Muscle layer of duodenum (tissue), 2 donors: ENCODE results near the gene NCAPD3.
"Not testable (repeated sequence)": the region's sequence is repeated elsewhere in the genome, so short reads cannot be mapped to it uniquely, and the experiment has no call there.

ENCODE experiments used
- H3K27ac ChIP-seq: one replicate; pipeline ENCODE4 v1.7.0; 2013; ENCODE audit warnings: mild to moderate bottlenecking, low read length
- H3K27me3 ChIP-seq: one replicate; pipeline ENCODE4 v1.7.0; 2013; ENCODE audit warnings: low read depth, mild to moderate bottlenecking, control low read depth, low read length
- H3K36me3 ChIP-seq, 2 donors: one replicate each; pipeline ENCODE4 v1.7.0; 2013; ENCODE audit warnings: low read length in 2 of 2, control low read depth in 1 of 2, mild to moderate bottlenecking in 1 of 2; ENCODE audit not compliant: insufficient read depth in 2 of 2, control insufficient read depth in 1 of 2
- H3K4me1 ChIP-seq, 2 donors: one replicate each; pipeline ENCODE4 v1.7.0; 2013; ENCODE audit warnings: low read length in 2 of 2, mild to moderate bottlenecking in 2 of 2, control low read depth in 1 of 2, moderate library complexity in 1 of 2; ENCODE audit not compliant: insufficient read depth in 2 of 2, control insufficient read depth in 1 of 2
- H3K4me3 ChIP-seq, 2 donors: one replicate each; pipeline ENCODE4 v1.7.0; 2013; ENCODE audit warnings: low read length in 2 of 2, low read depth in 1 of 2, mild to moderate bottlenecking in 1 of 2
- H3K9me3 ChIP-seq, 2 donors: one replicate each; pipeline ENCODE4 v1.7.0; 2013; ENCODE audit warnings: low read length in 2 of 2, control low read depth in 1 of 2, mild to moderate bottlenecking in 1 of 2; ENCODE audit not compliant: control insufficient read depth in 1 of 2
- donor health status: healthy.

The NCAPD3 gene

GRCh38 chr11:134261626-134262488 lies 38.1 kb upstream of the NCAPD3 start:
- no peak overlapping the region for H3K4me3 ChIP-seq
- no peaks in the 10 kb centered on the region for H3K9me3 ChIP-seq
- no peak overlapping the region for H3K27ac ChIP-seq
- H3K27me3 ChIP-seq = no peaks in the 10 kb centered on the region
- H3K36me3 ChIP-seq = peaks cover 37 to 68% of the 10 kb centered on the region in 2 donors
- H3K4me1 ChIP-seq = no peaks in the 10 kb centered on the region

- Histone ChIP-seq H3K27me3 (no peaks in the 10 kb centered on the region), H3K4me3 (no peak overlapping the region), H3K9me3 (no peaks in the 10 kb centered on the region), H3K36me3 (peaks cover 37 to 74% of the 10 kb centered on the region in 2 donors), H3K4me1 (no peaks in the 10 kb centered on the region), H3K27ac (no peak overlapping the region)
Observed at GRCh38 chr11:134260983-134261382, 37.2 kb upstream of the NCAPD3 start.

GRCh38 chr11:134260503-134260902 lies 36.7 kb upstream of the NCAPD3 start:
- Histone ChIP-seq H3K4me3 (no peak overlapping the region), H3K36me3 (peaks cover 37 to 74% of the 10 kb centered on the region in 2 donors), H3K27me3 (no peaks in the 10 kb centered on the region), H3K27ac (no peak overlapping the region), H3K4me1 (no peaks in the 10 kb centered on the region), H3K9me3 (no peaks in the 10 kb centered on the region)

GRCh38 chr11:134258577-134258976 lies 34.8 kb upstream of the NCAPD3 start:
- H3K4me3 ChIP-seq = no peak overlapping the region
- H3K4me1 ChIP-seq = peaks cover 0 to 7% of the 10 kb centered on the region in 2 donors
- no peak overlapping the region for H3K27ac ChIP-seq
- no peaks in the 10 kb centered on the region for H3K27me3 ChIP-seq
- no peaks in the 10 kb centered on the region for H3K9me3 ChIP-seq
- H3K36me3 ChIP-seq = peaks cover 31 to 61% of the 10 kb centered on the region in 2 donors

GRCh38 chr11:134257101-134257500 lies 33.3 kb upstream of the NCAPD3 start:
- no peaks in the 10 kb centered on the region for H3K27me3 ChIP-seq
- no peak overlapping the region for H3K27ac ChIP-seq
- peaks cover 26 to 47% of the 10 kb centered on the region in 2 donors for H3K36me3 ChIP-seq
- H3K4me3 ChIP-seq = no peak overlapping the region
- peaks cover 3 to 12% of the 10 kb centered on the region in 2 donors for H3K4me1 ChIP-seq
- no peaks in the 10 kb centered on the region for H3K9me3 ChIP-seq

- not testable (repeated sequence) for H3K4me3 ChIP-seq, H3K27ac ChIP-seq, H3K27me3 ChIP-seq, H3K9me3 ChIP-seq
- H3K36me3 ChIP-seq = peaks cover 20 to 36% of the 10 kb centered on the region in 2 donors
- peaks cover 6 to 23% of the 10 kb centered on the region in 2 donors for H3K4me1 ChIP-seq
Observed at GRCh38 chr11:134255184-134255561, 31.4 kb upstream of the NCAPD3 start.

- peaks cover 20 to 36% of the 10 kb centered on the region in 2 donors for H3K36me3 ChIP-seq
- H3K27ac ChIP-seq = no peak overlapping the region
- peak overlapping the region; percentile 95 to 100 for H3K4me3 ChIP-seq
Observed at GRCh38 chr11:134254433-134255183, 30.8 kb upstream of the NCAPD3 start.

GRCh38 chr11:134253188-134253993 lies 29.6 kb upstream of the NCAPD3 start, which contains the start of the genes ACAD8 and THYN1:
ACAD8 (plus strand) TSS chr11:134253568; CDS start chr11:134253601, 33 bp downstream.
THYN1 (minus strand) TSS chr11:134253352; CDS start chr11:134252882, 470 bp downstream.
- H3K27ac ChIP-seq = peak within 1 kb of the TSS; percentile 78
- peaks cover 20 to 36% of the 10 kb centered on the region in 2 donors for H3K36me3 ChIP-seq
- H3K27me3 ChIP-seq = no peaks in the 10 kb centered on the region
- peak within 1 kb of the TSS; percentile 95 to 100 for H3K4me3 ChIP-seq
- H3K4me1 ChIP-seq = peaks cover 6 to 23% of the 10 kb centered on the region in 2 donors
- H3K9me3 ChIP-seq = no peaks in the 10 kb centered on the region

More at GRCh38 chr11:134254433-134255183, 30.8 kb upstream of the NCAPD3 start:
- Histone ChIP-seq H3K9me3 (no peaks in the 10 kb centered on the region), H3K27me3 (no peaks in the 10 kb centered on the region), H3K4me1 (peaks cover 6 to 23% of the 10 kb centered on the region in 2 donors)

- Histone ChIP-seq H3K27me3 (no peaks in the 10 kb centered on the region), H3K4me3 (peak overlapping the region; percentile 95 to 100), H3K9me3 (no peaks in the 10 kb centered on the region), H3K27ac (peak overlapping the region; percentile 78), H3K36me3 (peaks cover 18 to 43% of the 10 kb centered on the region in 2 donors), H3K4me1 (peaks cover 6 to 23% of the 10 kb centered on the region in 2 donors)
Observed at GRCh38 chr11:134252346-134253187, 28.8 kb upstream of the NCAPD3 start.

- H3K4me3 ChIP-seq = no peak overlapping the region
- H3K4me1 ChIP-seq = peaks cover 6 to 23% of the 10 kb centered on the region in 2 donors
- no peak overlapping the region for H3K27ac ChIP-seq
- peaks cover 28 to 53% of the 10 kb centered on the region in 2 donors for H3K36me3 ChIP-seq
- H3K9me3 ChIP-seq = no peaks in the 10 kb centered on the region
- H3K27me3 ChIP-seq = no peaks in the 10 kb centered on the region
Observed at GRCh38 chr11:134250675-134251074, 26.9 kb upstream of the NCAPD3 start.
